SH-SY5Y (cell line): ENCODE data around the gene MEN1.

Source experiments
- GATA2 ChIP-seq: IDR thresholded peaks from 2 replicates; pipeline ENCODE4 v1.6.1; 2011; ENCODE audit warnings: mild to moderate bottlenecking, low read depth, low read length
- GATA3 ChIP-seq: IDR thresholded peaks from 2 replicates; pipeline ENCODE4 v1.6.1; 2011; ENCODE audit warnings: low read depth, mild to moderate bottlenecking, low read length, moderate library complexity

DNA sequence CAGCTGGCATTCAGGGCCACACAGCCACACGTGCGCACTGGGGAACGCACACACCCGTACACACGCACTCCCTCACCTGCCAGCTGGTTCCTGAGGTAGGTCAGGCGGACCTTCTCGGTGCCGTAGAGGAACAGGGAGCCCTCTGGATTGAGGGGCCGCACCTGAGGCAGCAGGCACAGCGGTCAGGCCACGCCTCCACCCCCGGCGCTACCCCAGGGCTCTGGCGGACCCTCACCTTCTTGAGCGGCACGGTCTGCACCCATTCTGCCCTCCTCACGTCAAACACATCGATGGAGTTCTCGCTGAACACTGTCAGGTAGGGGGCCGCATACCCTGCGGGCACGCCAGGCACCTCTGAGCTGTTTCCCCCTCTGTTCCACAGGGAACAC is 17.1 kb upstream of the MEN1 start:
- TF ChIP-seq GATA3 = no peak
- no peak for TF ChIP-seq GATA2
